BE2C (cell line): ENCODE measurements around the gene RGMA.
A peak's percentile ranks its signal among the peaks of the same experiment; 100 is the strongest.

ENCODE experiments used
- DNase-seq: peaks from one replicate; pipeline ENCODE4 v3.0.0-alpha.2; 2020
- H3K27me3 ChIP-seq: fragments of 250-450 bp; sonication (Bioruptor Pico); 2 replicates; pipeline ENCODE4 v1.5.1; 2020; ENCODE audit warnings: mild to moderate bottlenecking
- H3K36me3 ChIP-seq: fragments of 250-450 bp; sonication (Bioruptor Pico); 2 replicates; pipeline ENCODE4 v1.5.1; 2020; ENCODE audit warnings: mild to moderate bottlenecking
- H3K4me1 ChIP-seq: fragments of 250-450 bp; sonication (Bioruptor Pico); 2 replicates; pipeline ENCODE4 v1.5.1; 2020
- H3K4me3 ChIP-seq: 2 replicates; pipeline ENCODE4 v1.5.1; 2011; ENCODE audit warnings: low read depth, low read length
- H3K9me3 ChIP-seq: fragments of 250-450 bp; sonication (Bioruptor Pico); 2 replicates; pipeline ENCODE4 v1.5.1; 2020
- CTCF ChIP-seq: IDR thresholded peaks from 2 replicates; pipeline ENCODE4 v1.5.1; 2012; ENCODE audit warnings: mild to moderate bottlenecking, low read depth, low read length

RGMA gene

GRCh38 chr15:93029214-93029835 is 59.7 kb downstream of the RGMA start:
- TF ChIP-seq CTCF = no peak
- H3K36me3 ChIP-seq = peaks cover 30% of the 10 kb centered on the region
- no peaks in the 10 kb centered on the region for H3K9me3 ChIP-seq
- peak; percentile 55 for DNase-seq
- no peaks in the 10 kb centered on the region for H3K27me3 ChIP-seq
- H3K4me1 ChIP-seq = peaks cover 17% of the 10 kb centered on the region
- no peak overlapping the region for H3K4me3 ChIP-seq

- no peak overlapping the region for H3K4me3 ChIP-seq
- peak; percentile 48 for DNase-seq
- peaks cover 17% of the 10 kb centered on the region for H3K4me1 ChIP-seq
- H3K9me3 ChIP-seq = no peaks in the 10 kb centered on the region
- TF ChIP-seq CTCF = no peak
- H3K27me3 ChIP-seq = no peaks in the 10 kb centered on the region
- H3K36me3 ChIP-seq = peaks cover 36% of the 10 kb centered on the region
These were observed 60.3 kb downstream of the RGMA start for GRCh38 chr15:93028632-93029213.

GRCh38 chr15:93028111-93028631 is 60.8 kb downstream of the RGMA start:
- Histone ChIP-seq H3K4me3 (no peak overlapping the region), H3K4me1 (peaks cover 17% of the 10 kb centered on the region), H3K36me3 (peaks cover 41% of the 10 kb centered on the region), H3K27me3 (no peaks in the 10 kb centered on the region), H3K9me3 (no peaks in the 10 kb centered on the region)
- DNase-seq = no peak
- TF ChIP-seq CTCF = no peak

GRCh38 chr15:93027413-93027812 is 61.6 kb downstream of the RGMA start:
- Histone ChIP-seq H3K27me3 (no peaks in the 10 kb centered on the region), H3K36me3 (peaks cover 49% of the 10 kb centered on the region), H3K4me3 (no peak overlapping the region), H3K9me3 (no peaks in the 10 kb centered on the region), H3K4me1 (peaks cover 17% of the 10 kb centered on the region)
- TF ChIP-seq CTCF = no peak
- DNase-seq = no peak

GRCh38 chr15:93026380-93026817 is 62.6 kb downstream of the RGMA start:
- H3K9me3 ChIP-seq = no peaks in the 10 kb centered on the region
- no peak for DNase-seq
- no peak overlapping the region for H3K4me3 ChIP-seq
- H3K4me1 ChIP-seq = peaks cover 17% of the 10 kb centered on the region
- H3K27me3 ChIP-seq = no peaks in the 10 kb centered on the region
- TF ChIP-seq CTCF = no peak
- peaks cover 59% of the 10 kb centered on the region for H3K36me3 ChIP-seq

GRCh38 chr15:93025625-93025982 is 63.4 kb downstream of the RGMA start:
- H3K4me3 ChIP-seq = no peak overlapping the region
- peaks cover 17% of the 10 kb centered on the region for H3K4me1 ChIP-seq
- no peaks in the 10 kb centered on the region for H3K9me3 ChIP-seq
- no peak for DNase-seq
- no peaks in the 10 kb centered on the region for H3K27me3 ChIP-seq
- no peak for TF ChIP-seq CTCF
- H3K36me3 ChIP-seq = peaks cover 67% of the 10 kb centered on the region
